Prostate gland (tissue), 2 donors: Measurements from ENCODE around the gene ISCU. TPM values are rescaled to one million over a fixed set of nuclear protein-coding genes. Genes with fewer than 3 reads are reported as not detected.

Experiments used
- DNase-seq: peaks from one replicate; pipeline ENCODE4 v3.0.0-alpha.2; 2019; ENCODE audit warnings: low spot score
- H3K27ac ChIP-seq, 2 donors: fragments of 200-600 bp; sonication (generic); 2 replicates each; pipeline ENCODE4 v1.5.1; 2017 to 2019
- H3K27me3 ChIP-seq: fragments of 200-600 bp; sonication (generic); replicated peaks from 2 replicates; pipeline ENCODE4 v1.5.1; 2019; ENCODE audit not compliant: insufficient read depth
- H3K36me3 ChIP-seq, 2 donors: fragments of 200-600 bp; sonication (generic); 1 replicate in 1 of 2; 2 replicates in 1 of 2; pipeline versions ENCODE4 v1.5.1 to v1.8.1; 2017 to 2019
- H3K4me1 ChIP-seq: fragments of 200-600 bp; sonication (generic); replicated peaks from 2 replicates; pipeline ENCODE4 v1.5.1; 2019
- H3K4me3 ChIP-seq, 2 donors: fragments of 200-600 bp; sonication (generic); 2 replicates each; pipeline ENCODE4 v1.5.1; 2017 to 2019
- H3K9me3 ChIP-seq: fragments of 200-600 bp; sonication (generic); 2 replicates; pipeline ENCODE4 v1.5.1; 2017
- CTCF ChIP-seq, 4 experiments: fragments of 200-600 bp in 2 of 4; fragments of 450-650 bp in 2 of 4; sonication (generic) in 2 of 4; IDR thresholded peaks; 1 replicate in 3 of 4; 2 replicates in 1 of 4; pipeline ENCODE4 v1.5.1; 2016 to 2019; ENCODE audit warnings: antibody characterized with exemption in 4 of 4, mild to moderate bottlenecking in 2 of 4, moderate library complexity in 2 of 4
- POLR2A ChIP-seq: fragments of 450-650 bp; IDR thresholded peaks from one replicate; pipeline ENCODE4 v1.6.1; 2016; ENCODE audit warnings: antibody characterized with exemption, mild to moderate bottlenecking
- POLR2AphosphoS5 ChIP-seq: sonication (generic); formaldehyde crosslinking; IDR thresholded peaks from one replicate; pipeline ENCODE4 v1.6.1; 2017; ENCODE audit warnings: antibody characterized with exemption
- WGBS: methylation state at CpG from one replicate; pipeline ENCODE4 v1.1.5; 2018; 5-methylcytosine and 5-hydroxymethylcytosine counted together
- intact Hi-C: fragments of 100-400 bp; cut with DNase I; formaldehyde crosslinking; loops from one replicate; pipeline ENCODE4 v1.14.2; 2022
- total RNA-seq, 2 donors: library from RNA; depleted of rRNA; stranded (reverse); fragments of >200 nt; gene quantifications; one replicate each; pipeline ENCODE4 v1.1.0, GENCODE V29; 2016

ISCU gene
- total RNA-seq, 2 donors from 2014 or later, result 170 to 203 TPM

DNA sequence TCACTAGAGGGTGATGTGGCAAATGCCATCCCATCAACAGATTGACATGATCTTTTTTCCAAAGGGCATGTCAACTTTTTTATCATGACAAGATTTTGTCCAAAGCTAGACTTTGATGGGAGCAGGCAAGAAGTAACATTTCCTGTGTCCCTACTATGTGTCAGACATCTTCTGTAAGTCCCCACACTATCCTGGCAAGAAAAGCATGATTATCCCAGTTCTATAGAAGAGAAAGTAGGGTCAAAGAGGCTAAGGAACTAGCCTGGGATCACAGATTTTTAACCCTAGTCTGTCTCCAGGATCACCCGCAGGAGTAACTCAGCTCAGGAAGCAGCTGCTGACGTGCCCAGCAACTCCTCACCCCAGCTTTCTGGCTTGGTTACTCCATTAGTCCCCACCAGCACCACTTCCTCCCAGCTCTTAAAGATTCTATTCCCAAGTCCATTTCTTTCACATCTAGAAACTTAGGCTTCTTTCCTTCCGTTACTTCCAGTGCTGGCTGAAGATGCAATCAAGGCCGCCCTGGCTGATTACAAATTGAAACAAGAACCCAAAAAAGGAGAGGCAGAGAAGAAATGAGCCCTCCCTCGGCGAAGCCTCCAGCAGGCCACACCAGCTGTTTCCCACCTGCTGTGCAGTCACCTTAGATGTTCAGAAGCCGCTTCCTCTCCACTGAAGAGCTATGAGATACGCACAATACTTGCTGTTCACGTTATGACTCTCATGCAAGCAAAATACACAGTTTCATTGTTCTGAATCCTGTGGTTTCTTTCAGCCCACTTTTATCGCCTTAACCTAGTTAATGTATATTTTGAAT, 6.2 kb downstream of the ISCU start:
- no peak overlapping the region for H3K4me3 ChIP-seq
- DNase-seq, result no peak
- H3K27ac ChIP-seq, result no peak overlapping the region
- peaks cover 0 to 12% of the 10 kb centered on the region in 2 donors for H3K36me3 ChIP-seq
- no peaks in the 10 kb centered on the region for H3K27me3 ChIP-seq
- intact Hi-C loops, result loop anchor here (5.0 kb wide), 1 partner anchor 164 kb away; the partner anchor contains the start of gene CORO1C
- WGBS, result 77% methylated on average over 10 of the region's 10 CpGs
- H3K9me3 ChIP-seq, result no peaks in the 10 kb centered on the region
- no peaks in the 10 kb centered on the region for H3K4me1 ChIP-seq
- no peak for TF ChIP-seq POLR2AphosphoS5
- no peak for TF ChIP-seq POLR2A
- TF ChIP-seq CTCF (IDR thresholded peaks at IDR 0.05), result no peak

- Histone ChIP-seq H3K27me3 (no peaks in the 10 kb centered on the region), H3K4me1 (no peaks in the 10 kb centered on the region), H3K4me3 (no peak overlapping the region), H3K36me3 (peaks cover 0 to 12% of the 10 kb centered on the region in 2 donors), H3K9me3 (no peaks in the 10 kb centered on the region), H3K27ac (no peak overlapping the region)
- intact Hi-C loops, result loop anchor here (2.0 kb wide), 1 partner anchor 46 kb away; no protein-coding TSS in a partner anchor
- 49% methylated on average over 3 of the region's 3 CpGs for WGBS
- peak in 2 of 4 experiments; percentile 24 to 35 for TF ChIP-seq CTCF (IDR thresholded peaks at IDR 0.05)
- no peak for TF ChIP-seq POLR2AphosphoS5
- no peak for DNase-seq
Measured at GRCh38 chr12:108570743-108571608, 8.6 kb downstream of the ISCU start.

- TF ChIP-seq POLR2A (no peak), POLR2AphosphoS5 (no peak), CTCF (IDR thresholded peaks at IDR 0.05) (no peak)
- H3K27ac ChIP-seq, result no peak overlapping the region
- peaks cover 0 to 12% of the 10 kb centered on the region in 2 donors for H3K36me3 ChIP-seq
- H3K4me1 ChIP-seq, result no peaks in the 10 kb centered on the region
- DNase-seq, result no peak
- H3K27me3 ChIP-seq, result no peaks in the 10 kb centered on the region
- intact Hi-C loops, result loop anchor here (2.0 kb wide), 1 partner anchor 45 kb away; no protein-coding TSS in a partner anchor
- H3K4me3 ChIP-seq, result no peak overlapping the region
- 69% methylated on average over 8 of the region's 8 CpGs for WGBS
- H3K9me3 ChIP-seq, result no peaks in the 10 kb centered on the region
Measured at GRCh38 chr12:108571609-108572165, 9.3 kb downstream of the ISCU start.

- 46% methylated on average over 8 of the region's 8 CpGs for WGBS
- Histone ChIP-seq H3K27ac (no peak overlapping the region), H3K36me3 (peaks cover 0 to 12% of the 10 kb centered on the region in 2 donors), H3K4me3 (no peak overlapping the region), H3K27me3 (no peaks in the 10 kb centered on the region), H3K9me3 (no peaks in the 10 kb centered on the region), H3K4me1 (no peaks in the 10 kb centered on the region)
- DNase-seq, result no peak
- intact Hi-C loops, result no loop called here
- TF ChIP-seq POLR2A, result no peak
- TF ChIP-seq CTCF (IDR thresholded peaks at IDR 0.05), result no peak
- no peak for TF ChIP-seq POLR2AphosphoS5
Measured at GRCh38 chr12:108572166-108572790, 9.9 kb downstream of the ISCU start.
